Measurements from ENCODE around the gene TMEM131. TPM values are rescaled to one million over a fixed set of nuclear protein-coding genes. Genes with fewer than 3 reads are reported as not detected.
A peak's percentile ranks its signal among the peaks of the same experiment; 100 is the strongest.

The TMEM131 gene
- total RNA-seq, 1 experiment from 2014 or later = 7.4 TPM

GRCh38 chr2:97994476-97994875 lies 1.3 kb downstream of the TMEM131 start:
- DNase-seq (ENCODE audit: low spot score) = no peak
- in situ Hi-C loops (cut with HindIII; ENCODE audit: low sequenced_read_pairs) = no loop called here

GRCh38 chr2:97993926-97994325 lies 1.8 kb downstream of the TMEM131 start:
- in situ Hi-C loops (cut with HindIII; ENCODE audit: low sequenced_read_pairs) = no loop called here
- DNase-seq (ENCODE audit: low spot score) = no peak

- no peak for DNase-seq (ENCODE audit: low spot score)
- in situ Hi-C loops (cut with HindIII; ENCODE audit: low sequenced_read_pairs) = no loop called here
Observed at GRCh38 chr2:97992836-97993825, 2.6 kb downstream of the TMEM131 start.

DNA sequence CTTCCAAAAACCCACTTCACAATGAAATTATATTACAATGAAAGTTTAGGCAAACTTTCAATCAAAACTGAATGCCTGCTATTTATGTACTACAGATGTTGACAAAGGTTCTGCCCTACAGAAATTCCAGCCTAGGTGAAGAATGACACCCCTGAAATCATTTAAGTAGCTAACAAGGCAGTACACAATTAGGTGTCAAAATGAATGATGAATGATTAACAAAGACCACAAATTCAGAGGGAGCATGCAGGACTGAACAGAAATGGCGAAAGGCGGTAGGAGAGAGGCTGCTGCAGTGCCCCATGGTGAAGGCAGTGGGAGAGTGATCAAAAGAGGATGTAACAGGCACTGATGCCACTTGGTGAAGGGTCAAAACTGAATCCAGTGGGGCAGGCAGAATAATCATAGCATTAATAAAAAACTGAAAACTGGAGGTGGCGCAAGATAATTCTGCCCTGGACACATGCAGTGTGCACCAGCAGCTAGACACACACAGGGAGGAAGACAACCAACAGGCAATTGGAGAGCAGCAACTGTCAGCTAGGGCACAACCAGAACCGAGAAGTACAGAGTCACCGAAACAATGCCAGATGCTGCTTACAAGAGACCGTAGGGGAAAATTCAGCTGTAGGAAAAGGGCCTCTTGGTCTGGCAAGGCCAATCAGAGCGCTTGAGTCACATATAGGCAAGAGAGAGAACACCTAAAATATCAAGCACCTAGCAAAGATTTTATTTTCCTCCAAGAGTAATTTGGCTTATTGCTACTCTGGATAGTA lies 4.5 kb downstream of the TMEM131 start:
- no peak for DNase-seq (ENCODE audit: low spot score)
- in situ Hi-C loops (cut with HindIII; ENCODE audit: low sequenced_read_pairs) = no loop called here

GRCh38 chr2:97988722-97989121 lies 7.0 kb downstream of the TMEM131 start:
- in situ Hi-C loops (cut with HindIII; ENCODE audit: low sequenced_read_pairs) = no loop called here
- no peak for DNase-seq (ENCODE audit: low spot score)

DNA sequence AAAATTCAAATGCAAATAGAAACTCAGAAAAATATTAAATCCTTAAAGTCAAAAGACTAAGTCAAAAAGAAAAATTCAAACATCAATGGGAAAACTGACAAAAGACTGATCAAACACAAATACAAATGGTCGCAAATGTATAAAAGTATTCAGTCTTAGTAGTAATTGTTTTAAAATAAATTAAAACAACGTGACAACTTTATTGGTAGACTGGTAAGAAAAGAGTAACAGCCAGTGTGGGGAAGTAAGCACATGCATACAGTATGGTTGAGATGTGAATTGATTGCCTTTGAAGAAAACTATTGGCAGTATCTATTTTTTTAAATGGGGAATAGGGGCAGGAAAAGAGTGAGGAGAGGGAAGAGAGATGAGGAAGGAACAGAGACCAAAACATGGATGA lies 9.8 kb downstream of the TMEM131 start:
- no peak for DNase-seq (ENCODE audit: low spot score)
- in situ Hi-C loops (cut with HindIII; ENCODE audit: low sequenced_read_pairs) = no loop called here

DNA sequence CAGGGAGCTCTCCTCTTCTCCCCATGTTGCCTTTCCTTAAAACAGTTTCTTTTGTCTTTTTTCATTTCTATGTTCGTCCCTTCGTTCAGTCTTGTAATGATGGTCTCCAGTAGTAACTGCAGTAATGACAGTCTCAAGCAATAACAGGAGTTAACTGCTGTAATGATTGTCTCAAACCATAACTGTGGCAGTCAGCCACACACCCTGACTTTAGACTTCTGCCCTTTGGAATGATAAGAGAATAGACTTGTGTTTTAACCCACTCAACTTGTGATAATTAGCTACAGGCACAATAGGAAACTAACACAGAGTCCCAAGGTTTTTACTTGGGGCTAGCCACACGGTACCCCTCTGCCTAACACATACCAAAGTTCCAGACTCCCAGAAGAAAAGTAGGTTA lies 12.1 kb downstream of the TMEM131 start:
- DNase-seq (ENCODE audit: low spot score) = no peak
- in situ Hi-C loops (cut with HindIII; ENCODE audit: low sequenced_read_pairs) = no loop called here

DNA sequence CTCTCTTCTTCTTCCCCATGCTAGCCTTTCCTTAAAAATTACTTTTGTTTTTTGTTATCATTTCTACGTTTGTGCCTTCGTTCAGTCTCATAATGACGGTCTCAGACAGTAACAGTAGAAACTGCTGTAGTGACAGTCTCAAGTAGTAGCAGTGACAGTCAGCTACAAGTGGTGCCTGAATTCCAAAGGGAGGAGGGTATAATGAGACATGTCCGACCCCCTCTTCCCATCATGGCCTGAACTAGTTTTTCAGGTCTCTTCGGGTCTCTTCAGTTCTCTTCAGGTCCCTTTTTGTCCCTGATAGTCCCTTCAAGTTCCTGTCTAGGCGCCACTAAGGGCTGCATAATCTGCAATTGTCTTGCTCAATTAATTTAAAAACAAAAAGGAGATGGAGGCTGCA lies 12.6 kb downstream of the TMEM131 start:
- DNase-seq (ENCODE audit: low spot score) = no peak
- in situ Hi-C loops (cut with HindIII; ENCODE audit: low sequenced_read_pairs) = no loop called here

GRCh38 chr2:97982621-97983020 lies 13.1 kb downstream of the TMEM131 start:
- DNase-seq (ENCODE audit: low spot score) = no peak
- in situ Hi-C loops (cut with HindIII; ENCODE audit: low sequenced_read_pairs) = no loop called here

DNA sequence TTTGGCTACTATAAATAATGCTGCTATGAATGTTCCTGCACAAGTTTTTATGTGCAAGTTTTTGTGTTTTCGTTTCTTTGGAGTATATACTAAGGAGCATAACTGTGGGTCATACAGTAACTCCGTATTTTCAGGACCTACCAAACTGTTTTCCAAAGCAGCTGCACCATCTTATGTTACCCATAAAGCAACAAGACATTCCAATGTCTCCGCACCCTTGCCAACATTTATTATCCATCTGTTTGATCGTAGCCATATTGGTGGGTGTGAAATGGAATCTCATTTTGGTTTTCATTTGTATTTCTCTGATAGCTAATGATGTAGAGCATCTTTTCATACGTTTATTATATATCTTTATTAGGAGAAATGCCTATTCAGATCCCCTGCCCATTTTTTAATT lies 13.8 kb downstream of the TMEM131 start:
- in situ Hi-C loops (cut with HindIII; ENCODE audit: low sequenced_read_pairs) = no loop called here
- no peak for DNase-seq (ENCODE audit: low spot score)

- DNase-seq (ENCODE audit: low spot score) = no peak
- in situ Hi-C loops (cut with HindIII; ENCODE audit: low sequenced_read_pairs) = no loop called here
Observed at GRCh38 chr2:97979904-97980303, 15.8 kb downstream of the TMEM131 start.

GRCh38 chr2:97974471-97974870 lies 21.3 kb downstream of the TMEM131 start:
- in situ Hi-C loops (cut with HindIII; ENCODE audit: low sequenced_read_pairs) = no loop called here
- DNase-seq (ENCODE audit: low spot score) = no peak

DNA sequence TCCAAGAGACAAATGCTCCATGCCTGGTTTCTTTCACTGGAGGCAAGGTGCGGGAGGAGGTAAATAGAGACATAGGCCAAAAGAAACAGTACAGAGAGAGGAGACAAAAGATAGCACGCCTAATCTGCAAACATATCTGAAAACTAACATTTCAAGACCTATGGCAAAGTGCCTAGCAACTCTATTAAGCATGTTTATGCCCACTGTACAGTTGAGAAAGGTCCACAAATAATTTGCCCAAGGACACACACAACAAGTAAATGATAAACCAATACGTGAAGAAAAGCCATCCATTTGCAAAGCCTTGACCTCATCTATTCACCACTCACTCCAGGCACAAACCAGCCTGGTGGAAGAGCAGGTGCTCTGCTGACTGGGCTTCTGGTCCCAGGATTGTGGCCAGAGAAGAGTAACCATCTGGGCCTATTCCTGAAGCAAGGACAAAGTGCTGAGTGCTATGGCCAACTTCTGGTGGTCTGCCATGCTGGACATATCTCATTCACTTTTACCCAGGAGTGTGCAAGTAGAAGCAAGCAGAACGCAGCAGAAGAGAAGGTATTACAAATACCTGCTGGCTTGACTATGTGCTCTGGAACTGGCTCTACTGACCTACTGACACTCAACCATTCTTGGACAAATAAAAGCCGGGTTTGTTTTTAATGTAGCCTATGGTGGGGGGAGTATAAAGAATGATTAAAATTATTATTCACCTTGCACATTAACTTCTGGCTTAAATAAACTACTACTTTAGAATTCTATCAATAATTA lies 25.3 kb downstream of the TMEM131 start:
- peak; percentile 37 for DNase-seq (ENCODE audit: low spot score)
- in situ Hi-C loops (cut with HindIII; ENCODE audit: low sequenced_read_pairs) = no loop called here

- DNase-seq (ENCODE audit: low spot score) = no peak
- in situ Hi-C loops (cut with HindIII; ENCODE audit: low sequenced_read_pairs) = no loop called here
Observed at GRCh38 chr2:97969081-97970067, 26.4 kb downstream of the TMEM131 start.

DNA sequence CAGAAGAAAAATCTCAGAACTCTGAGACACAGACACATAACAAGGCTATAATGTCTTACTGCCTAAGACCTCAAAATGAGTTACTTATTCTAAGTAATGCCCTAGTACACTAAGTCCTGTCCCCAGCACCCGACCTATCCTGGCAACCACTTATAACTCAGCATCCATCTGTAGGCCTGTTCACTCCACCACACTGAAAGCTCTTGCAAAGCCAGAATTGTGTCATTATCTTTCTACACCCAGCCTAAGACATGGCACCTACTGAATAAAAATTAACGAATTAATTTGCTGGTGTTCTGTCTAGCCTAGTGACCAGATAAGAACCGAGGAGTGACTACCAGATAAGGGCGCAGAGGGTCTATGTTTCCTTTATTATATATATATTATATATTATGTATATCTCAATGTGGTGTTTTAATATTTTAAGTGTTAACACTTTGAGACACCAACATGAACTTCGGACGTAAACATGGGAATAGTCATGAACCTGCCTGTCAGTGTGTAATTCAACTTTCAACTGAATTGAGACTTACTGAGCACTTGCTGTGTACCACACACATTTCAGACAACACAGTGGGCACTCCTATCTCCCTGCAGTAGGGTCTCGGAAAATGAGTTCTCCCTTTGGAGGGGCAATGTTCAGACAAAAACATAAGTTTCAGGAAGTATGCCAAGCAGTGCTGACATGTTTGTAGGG lies 27.7 kb downstream of the TMEM131 start:
- in situ Hi-C loops (cut with HindIII; ENCODE audit: low sequenced_read_pairs) = no loop called here
- no peak for DNase-seq (ENCODE audit: low spot score)

GRCh38 chr2:97967216-97967592 lies 28.5 kb downstream of the TMEM131 start:
- no peak for DNase-seq (ENCODE audit: low spot score)
- in situ Hi-C loops (cut with HindIII; ENCODE audit: low sequenced_read_pairs) = no loop called here

- in situ Hi-C loops (cut with HindIII; ENCODE audit: low sequenced_read_pairs) = no loop called here
- DNase-seq (ENCODE audit: low spot score) = no peak
Observed at GRCh38 chr2:97966545-97967215, 29.1 kb downstream of the TMEM131 start.

Data from G401 (cell line).